HG03064 (cell line): Measurements from ENCODE around the gene ZBTB24.

ENCODE experiments used
- ATAC-seq: cut with Tn5 transposase; IDR thresholded peaks from one replicate; pipeline ENCODE4 v1.9.1; 2021; ENCODE audit warnings: low read depth; ENCODE audit not compliant: unreplicated experiment

ZBTB24 gene

GRCh38 chr6:109453594-109454495 lies 29.2 kb downstream of the ZBTB24 start:
- ATAC-seq: no peak

GRCh38 chr6:109453156-109453555 lies 29.9 kb downstream of the ZBTB24 start:
- no peak for ATAC-seq

GRCh38 chr6:109452181-109452580 lies 30.8 kb downstream of the ZBTB24 start:
- no peak for ATAC-seq

- no peak for ATAC-seq
These were observed 31.6 kb downstream of the ZBTB24 start for GRCh38 chr6:109451376-109451775.

- no peak for ATAC-seq
These were observed 32.2 kb downstream of the ZBTB24 start for GRCh38 chr6:109450801-109451200.

- ATAC-seq: no peak
These were observed 33.0 kb downstream of the ZBTB24 start for GRCh38 chr6:109449795-109450673.

- no peak for ATAC-seq
These were observed 33.8 kb downstream of the ZBTB24 start for GRCh38 chr6:109449064-109449794.

- ATAC-seq: no peak
These were observed 34.4 kb downstream of the ZBTB24 start for GRCh38 chr6:109448615-109449014.

GRCh38 chr6:109447878-109448555 lies 35.0 kb downstream of the ZBTB24 start:
- ATAC-seq: no peak

GRCh38 chr6:109447087-109447486 lies 35.9 kb downstream of the ZBTB24 start:
- ATAC-seq: no peak

GRCh38 chr6:109446541-109446940 lies 36.5 kb downstream of the ZBTB24 start:
- ATAC-seq: no peak

GRCh38 chr6:109446072-109446471 lies 36.9 kb downstream of the ZBTB24 start:
- no peak for ATAC-seq

GRCh38 chr6:109445382-109445781 lies 37.6 kb downstream of the ZBTB24 start:
- ATAC-seq: no peak

- no peak for ATAC-seq
These were observed 39.5 kb downstream of the ZBTB24 start for GRCh38 chr6:109443425-109443950.

- ATAC-seq: no peak
These were observed 40.6 kb downstream of the ZBTB24 start for GRCh38 chr6:109442393-109442924.

GRCh38 chr6:109441069-109441816 lies 41.8 kb downstream of the ZBTB24 start:
- no peak for ATAC-seq

- ATAC-seq: peak; percentile 93
These were observed 42.5 kb downstream of the ZBTB24 start, which contains the start of the genes PPIL6 and SMPD2 for GRCh38 chr6:109440331-109441068. TSS of gene PPIL6 (minus strand) at chr6:109440628. CDS start at chr6:109440590, 38 bp downstream. TSS of gene SMPD2 (plus strand) at chr6:109440724. CDS start at chr6:109441122, 398 bp downstream.

GRCh38 chr6:109436041-109436440 lies 47.0 kb downstream of the ZBTB24 start:
- no peak for ATAC-seq
